T-helper 2 cell (primary cell): Measurements from ENCODE around the gene PPM1H.
"Not testable (repeated sequence)": the region's sequence is repeated elsewhere in the genome, so short reads cannot be mapped to it uniquely, and the experiment has no call there.

Experiments used
- DNase-seq, 5 experiments: peaks; one replicate each; pipeline versions ENCODE4 v3.0.0 to v3.0.0-alpha.2; 2012 to 2022

The PPM1H gene

GRCh38 chr12:62763312-62763711, 171.6 kb downstream of the PPM1H start:
- no peak for DNase-seq

- no peak for DNase-seq
Observed at GRCh38 chr12:62762645-62763044, 172.3 kb downstream of the PPM1H start.

GRCh38 chr12:62761658-62762057, 173.3 kb downstream of the PPM1H start:
- no peak for DNase-seq

GRCh38 chr12:62760779-62761178, 174.2 kb downstream of the PPM1H start:
- DNase-seq, result no peak

GRCh38 chr12:62760341-62760740, 174.6 kb downstream of the PPM1H start:
- not testable (repeated sequence) for DNase-seq

GRCh38 chr12:62758216-62758615, 176.7 kb downstream of the PPM1H start:
- no peak for DNase-seq

GRCh38 chr12:62757048-62757447, 177.9 kb downstream of the PPM1H start:
- no peak for DNase-seq

GRCh38 chr12:62754706-62755105, 180.2 kb downstream of the PPM1H start:
- DNase-seq, result no peak

- no peak for DNase-seq
Observed at GRCh38 chr12:62751810-62752155, 183.2 kb downstream of the PPM1H start.

- no peak for DNase-seq
Observed at GRCh38 chr12:62750941-62751809, 183.8 kb downstream of the PPM1H start.

GRCh38 chr12:62749586-62749985, 185.4 kb downstream of the PPM1H start:
- no peak for DNase-seq

GRCh38 chr12:62748941-62749468, 185.9 kb downstream of the PPM1H start:
- DNase-seq, result no peak

- no peak for DNase-seq
Observed at GRCh38 chr12:62744551-62744950, 190.4 kb downstream of the PPM1H start.

- no peak for DNase-seq
Observed at GRCh38 chr12:62739266-62740015, 195.5 kb downstream of the PPM1H start.

- DNase-seq, result no peak
Observed at GRCh38 chr12:62738616-62739015, 196.3 kb downstream of the PPM1H start.

GRCh38 chr12:62738105-62738504, 196.8 kb downstream of the PPM1H start:
- DNase-seq, result no peak

GRCh38 chr12:62737615-62738014, 197.3 kb downstream of the PPM1H start:
- DNase-seq, result no peak

GRCh38 chr12:62737188-62737587, 197.8 kb downstream of the PPM1H start:
- DNase-seq, result no peak

- no peak for DNase-seq
Observed at GRCh38 chr12:62736596-62736995, 198.4 kb downstream of the PPM1H start.

- DNase-seq, result no peak
Observed at GRCh38 chr12:62732861-62733427, 202.0 kb downstream of the PPM1H start.

GRCh38 chr12:62731055-62731820, 203.7 kb downstream of the PPM1H start:
- DNase-seq, result no peak

GRCh38 chr12:62730649-62731048, 204.3 kb downstream of the PPM1H start:
- no peak for DNase-seq
